Measurements from ENCODE around the gene KIAA0825. TPM values are rescaled to one million over a fixed set of nuclear protein-coding genes. Genes with fewer than 3 reads are reported as not detected.

The KIAA0825 gene
- total RNA-seq, 1 donor from 2014 or later: 2.2 TPM

DNA sequence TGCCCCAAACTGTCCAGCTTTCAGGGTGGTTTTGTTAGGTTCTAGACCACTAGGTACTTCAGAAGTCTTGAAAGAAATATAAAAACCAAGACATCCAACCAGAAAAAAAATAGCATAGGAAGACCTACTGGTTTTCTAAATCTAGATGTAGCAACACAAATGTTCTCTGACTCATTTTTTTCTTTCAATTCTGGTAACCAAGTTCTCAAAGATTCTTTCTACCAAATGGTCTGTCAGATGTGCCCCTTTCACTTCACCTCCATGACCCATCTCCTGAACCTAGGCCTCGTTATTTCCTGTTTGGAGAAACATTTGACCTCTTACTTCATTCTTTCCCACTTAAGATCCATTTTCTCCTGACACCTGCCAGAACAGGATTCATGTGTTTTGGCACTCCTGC is 355.3 kb downstream of the KIAA0825 start:
- H3K27ac ChIP-seq (replicated peaks): no peak overlapping the region
- TF ChIP-seq, protein P1, sequence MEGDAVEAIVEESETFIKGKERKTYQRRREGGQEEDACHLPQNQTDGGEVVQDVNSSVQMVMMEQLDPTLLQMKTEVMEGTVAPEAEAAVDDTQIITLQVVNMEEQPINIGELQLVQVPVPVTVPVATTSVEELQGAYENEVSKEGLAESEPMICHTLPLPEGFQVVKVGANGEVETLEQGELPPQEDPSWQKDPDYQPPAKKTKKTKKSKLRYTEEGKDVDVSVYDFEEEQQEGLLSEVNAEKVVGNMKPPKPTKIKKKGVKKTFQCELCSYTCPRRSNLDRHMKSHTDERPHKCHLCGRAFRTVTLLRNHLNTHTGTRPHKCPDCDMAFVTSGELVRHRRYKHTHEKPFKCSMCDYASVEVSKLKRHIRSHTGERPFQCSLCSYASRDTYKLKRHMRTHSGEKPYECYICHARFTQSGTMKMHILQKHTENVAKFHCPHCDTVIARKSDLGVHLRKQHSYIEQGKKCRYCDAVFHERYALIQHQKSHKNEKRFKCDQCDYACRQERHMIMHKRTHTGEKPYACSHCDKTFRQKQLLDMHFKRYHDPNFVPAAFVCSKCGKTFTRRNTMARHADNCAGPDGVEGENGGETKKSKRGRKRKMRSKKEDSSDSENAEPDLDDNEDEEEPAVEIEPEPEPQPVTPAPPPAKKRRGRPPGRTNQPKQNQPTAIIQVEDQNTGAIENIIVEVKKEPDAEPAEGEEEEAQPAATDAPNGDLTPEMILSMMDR (IDR thresholded peaks at IDR 0.05; ENCODE audit: borderline replicate concordance): no peak
- intact Hi-C loops (cut with micrococcal nuclease): no loop called here
- no peak for DNase-seq
- no peaks in the 10 kb centered on the region for H3K9me3 ChIP-seq (replicated peaks)
- no peak overlapping the region for H3K4me3 ChIP-seq
- no peaks in the 10 kb centered on the region for H3K4me1 ChIP-seq
- no peaks in the 10 kb centered on the region for H3K27me3 ChIP-seq (ENCODE audit: low read depth)
- H3K36me3 ChIP-seq: no peaks in the 10 kb centered on the region

DNA sequence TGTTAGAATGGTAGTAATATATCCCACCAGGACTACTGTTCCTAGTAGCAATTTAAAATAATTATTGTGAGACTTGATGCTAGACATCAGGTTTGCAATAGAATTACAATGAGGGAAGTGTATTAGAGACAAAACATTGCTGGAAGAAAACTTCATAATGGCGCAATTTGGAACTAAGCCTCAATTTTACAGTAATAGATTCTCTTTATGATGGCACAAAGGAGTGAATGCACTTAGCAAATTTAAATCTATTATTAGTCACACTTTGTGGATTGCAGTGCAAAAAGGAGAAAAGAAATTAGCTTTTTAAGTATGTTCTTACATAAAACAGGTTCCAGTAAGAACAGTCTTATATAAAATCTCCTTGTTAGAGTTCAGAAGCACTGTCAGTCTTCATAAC is 358.3 kb downstream of the KIAA0825 start:
- DNase-seq: no peak
- no peak overlapping the region for H3K4me3 ChIP-seq
- H3K36me3 ChIP-seq: no peaks in the 10 kb centered on the region
- no peak overlapping the region for H3K27ac ChIP-seq (replicated peaks)
- TF ChIP-seq, protein P1 (IDR thresholded peaks at IDR 0.05; ENCODE audit: borderline replicate concordance): no peak
- H3K9me3 ChIP-seq (replicated peaks): no peaks in the 10 kb centered on the region
- intact Hi-C loops (cut with micrococcal nuclease): no loop called here
- no peaks in the 10 kb centered on the region for H3K4me1 ChIP-seq
- no peaks in the 10 kb centered on the region for H3K27me3 ChIP-seq (ENCODE audit: low read depth)

DNA sequence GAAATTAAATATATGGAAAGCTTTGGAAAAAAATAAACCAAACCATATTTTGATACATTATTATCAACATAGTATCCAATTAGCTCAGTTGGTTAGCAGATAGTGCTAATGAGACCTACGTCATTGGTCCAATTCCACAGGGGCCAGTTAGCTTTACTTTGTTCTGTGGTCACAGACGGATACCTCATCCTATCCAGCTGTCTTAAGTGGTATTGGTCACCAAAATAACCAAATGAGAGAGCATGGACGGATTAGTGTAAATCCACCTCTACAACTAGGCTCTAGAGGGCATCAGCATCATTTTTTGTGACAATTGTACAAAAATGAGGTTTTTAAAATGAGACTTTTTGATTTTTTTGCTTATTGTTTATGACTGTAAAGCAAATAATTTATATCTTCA is 364.2 kb downstream of the KIAA0825 start:
- H3K9me3 ChIP-seq (replicated peaks): no peaks in the 10 kb centered on the region
- no peaks in the 10 kb centered on the region for H3K27me3 ChIP-seq (ENCODE audit: low read depth)
- H3K4me3 ChIP-seq: no peak overlapping the region
- H3K27ac ChIP-seq (replicated peaks): no peak overlapping the region
- intact Hi-C loops (cut with micrococcal nuclease): no loop called here
- DNase-seq: no peak
- H3K4me1 ChIP-seq: no peaks in the 10 kb centered on the region
- no peaks in the 10 kb centered on the region for H3K36me3 ChIP-seq
- TF ChIP-seq, protein P1 (IDR thresholded peaks at IDR 0.05; ENCODE audit: borderline replicate concordance): no peak

DNA sequence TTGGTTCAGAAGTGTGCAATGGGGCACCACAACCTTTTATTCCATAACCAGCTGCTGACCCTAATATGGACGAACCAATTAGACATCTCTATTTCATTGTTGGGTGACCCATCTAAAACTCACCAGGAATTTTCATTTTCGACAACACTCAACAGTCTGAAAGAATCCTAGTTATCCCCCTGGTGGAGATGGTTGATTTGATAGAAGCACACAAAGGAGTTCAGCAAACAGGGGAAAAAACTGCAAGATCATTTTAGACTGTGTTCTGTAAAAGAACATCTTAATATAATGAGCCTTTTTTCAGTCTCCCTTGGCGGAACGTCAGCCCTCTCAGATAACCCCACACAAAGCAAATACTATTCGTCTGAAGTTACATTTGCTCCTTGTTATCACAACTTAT is 367.4 kb downstream of the KIAA0825 start:
- Histone ChIP-seq H3K27me3 (ENCODE audit: low read depth) (no peaks in the 10 kb centered on the region), H3K4me3 (no peak overlapping the region), H3K4me1 (no peaks in the 10 kb centered on the region), H3K36me3 (no peaks in the 10 kb centered on the region), H3K9me3 (replicated peaks) (no peaks in the 10 kb centered on the region), H3K27ac (replicated peaks) (no peak overlapping the region)
- intact Hi-C loops (cut with micrococcal nuclease): no loop called here
- no peak for DNase-seq
- TF ChIP-seq, protein P1 (IDR thresholded peaks at IDR 0.05; ENCODE audit: borderline replicate concordance): no peak

DNA sequence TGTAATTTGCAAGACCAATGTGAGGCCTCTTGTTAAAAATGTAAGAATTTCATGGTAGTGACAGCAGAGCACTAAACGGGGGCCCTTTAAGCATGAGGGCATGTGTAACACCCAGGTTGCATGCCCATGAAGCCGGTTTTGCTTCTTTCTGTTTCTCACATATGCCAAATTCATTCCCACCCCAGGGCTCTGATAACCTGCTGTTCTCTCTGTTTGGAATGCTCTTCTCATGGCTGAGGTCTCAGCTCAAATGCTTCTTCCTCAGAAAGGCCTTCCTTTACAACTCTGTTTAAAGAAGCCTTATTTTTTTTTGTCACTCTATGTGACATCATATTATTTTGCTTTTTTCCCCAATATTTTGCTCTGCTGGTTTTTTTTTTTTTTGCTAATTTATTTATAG is 369.0 kb downstream of the KIAA0825 start:
- Histone ChIP-seq H3K36me3 (no peaks in the 10 kb centered on the region), H3K4me1 (no peaks in the 10 kb centered on the region), H3K27me3 (ENCODE audit: low read depth) (no peaks in the 10 kb centered on the region), H3K9me3 (replicated peaks) (no peaks in the 10 kb centered on the region), H3K27ac (replicated peaks) (no peak overlapping the region), H3K4me3 (no peak overlapping the region)
- intact Hi-C loops (cut with micrococcal nuclease): no loop called here
- TF ChIP-seq, protein P1 (IDR thresholded peaks at IDR 0.05; ENCODE audit: borderline replicate concordance): no peak
- no peak for DNase-seq
